H1 (cell line): ENCODE measurements around the gene SSNA1. TPM values are rescaled to one million over a fixed set of nuclear protein-coding genes. Genes with fewer than 3 reads are reported as not detected.

Experiments used
- CBX8 ChIP-seq: fragments of 300-800, 300-1000 bp; sonication (generic); IDR thresholded peaks from 2 replicates; pipeline ENCODE4 v1.7.1; 2016; ENCODE audit warnings: low read depth, low read length, borderline replicate concordance
- GTF2F1 ChIP-seq: IDR thresholded peaks from 2 replicates; pipeline ENCODE4 v1.6.1; 2012; ENCODE audit warnings: low read depth, low read length, improper control_type of control experiment, borderline replicate concordance
- HDAC6 ChIP-seq: IDR thresholded peaks from one replicate; pipeline ENCODE4 v1.7.1; 2012; ENCODE audit warnings: low read depth, mild to moderate bottlenecking, inconsistent platforms, low read length, moderate library complexity
- MAFK ChIP-seq: IDR thresholded peaks from 2 replicates; pipeline ENCODE4 v1.6.1; 2012; ENCODE audit warnings: low read depth, mild to moderate bottlenecking, improper control_type of control experiment, low read length
- NANOG ChIP-seq: IDR thresholded peaks from 2 replicates; pipeline ENCODE4 v1.6.1; 2011; ENCODE audit warnings: low read length, low read depth, mild to moderate bottlenecking, inconsistent platforms; ENCODE audit not compliant: insufficient read depth, poor library complexity, severe bottlenecking
- NRF1 ChIP-seq: IDR thresholded peaks from 2 replicates; pipeline ENCODE4 v1.6.1; 2011; ENCODE audit warnings: mild to moderate bottlenecking, low read depth, low read length, improper control_type of control experiment
- PHF8 ChIP-seq: fragments of 200-600 bp; sonication (generic); conservative IDR thresholded peaks from 2 replicates; pipeline ENCODE4 v1.7.1; 2012; ENCODE audit warnings: low read depth, mild to moderate bottlenecking, inconsistent platforms, low read length, moderate library complexity
- POLR2AphosphoS5 ChIP-seq: IDR thresholded peaks from 2 replicates; pipeline ENCODE4 v1.6.1; 2011; ENCODE audit warnings: low read depth, low read length
- RAD21 ChIP-seq, 2 experiments: IDR thresholded peaks in 1 of 2; conservative IDR thresholded peaks in 1 of 2; 2 replicates each; pipeline ENCODE4 v1.6.1; 2011; ENCODE audit warnings: low read depth in 2 of 2, low read length in 2 of 2, improper control_type of control experiment in 1 of 2, inconsistent platforms in 1 of 2, mild to moderate bottlenecking in 1 of 2, moderate library complexity in 1 of 2
- RFX5 ChIP-seq: IDR thresholded peaks from 2 replicates; pipeline ENCODE4 v1.6.1; 2011; ENCODE audit warnings: low read depth, low read length, improper control_type of control experiment, borderline replicate concordance
- RNF2 ChIP-seq: fragments of 200-900, 300-1000 bp; sonication (generic); IDR thresholded peaks from 2 replicates; pipeline ENCODE4 v1.7.1; 2016; ENCODE audit warnings: borderline replicate concordance, low read depth, mild to moderate bottlenecking, antibody characterized with exemption, low read length; ENCODE audit not compliant: poor library complexity, severe bottlenecking; ENCODE audit errors: missing control alignments
- SIX5 ChIP-seq: IDR thresholded peaks from 2 replicates; pipeline ENCODE4 v1.6.1; 2011; ENCODE audit warnings: mild to moderate bottlenecking, low read depth, low read length
- SP4 ChIP-seq: IDR thresholded peaks from 2 replicates; pipeline ENCODE4 v1.6.1; 2012; ENCODE audit warnings: low read length, inconsistent platforms
- SRF ChIP-seq: IDR thresholded peaks from 2 replicates; pipeline ENCODE4 v1.6.1; 2011; ENCODE audit warnings: mild to moderate bottlenecking, low read depth, low read length, moderate library complexity
- SUZ12 ChIP-seq: fragments of 200-600 bp; sonication (generic); IDR thresholded peaks from 2 replicates; pipeline ENCODE4 v1.6.1; 2012; ENCODE audit warnings: mild to moderate bottlenecking, inconsistent platforms, low read length, moderate library complexity, mixed read lengths
- TAF7 ChIP-seq: optimal IDR thresholded peaks from 2 replicates; pipeline ENCODE3; 2011; ENCODE audit warnings: low read depth, mild to moderate bottlenecking, inconsistent platforms, low read length, moderate library complexity, borderline replicate concordance
- polyA plus RNA-seq, 7 experiments: library from polyadenylated mRNA; depleted of rRNA in 3 of 7; stranded (reverse) in 5 of 7; unstranded in 2 of 7; fragments of >200 nt in 5 of 7; fragments of 200-250 nt in 2 of 7; gene quantifications; 1 replicate in 5 of 7; 2 replicates in 1 of 7; 4 replicates in 1 of 7; pipeline versions ENCODE4 v1.2.1 to v1.2.3, GENCODE V29; 2011 to 2013; ENCODE audit warnings: missing spikeins in 2 of 7, mixed read lengths in 2 of 7
- total RNA-seq: library from RNA; stranded (reverse); fragmentation: NEBNext Ultra II Directional; extraction: Animal tissue kit (Norgen Biotek cat#: 25700); gene quantifications from 2 replicates; pipeline ENCODE4 v1.2.1, GENCODE V29; 2021
- TF ChIP-seq, protein P1 (sequence below), 3 experiments: IDR thresholded peaks; 1 replicate in 2 of 3; 2 replicates in 1 of 3; pipeline versions ENCODE4 v1.5.1 to v1.6.1; 2011; ENCODE audit warnings: low read length in 3 of 3, mild to moderate bottlenecking in 3 of 3, inconsistent platforms in 2 of 3, low read depth in 1 of 3, moderate library complexity in 1 of 3; ENCODE audit not compliant: insufficient read depth in 1 of 3; ENCODE audit errors: control extremely low read depth in 1 of 3

SSNA1 gene
- total and polyA plus RNA-seq, 2 of the 8 experiments (the other 6 are each of a cell fraction or from before 2014, with no cell fraction given), result 87.3 to 157 TPM

DNA sequence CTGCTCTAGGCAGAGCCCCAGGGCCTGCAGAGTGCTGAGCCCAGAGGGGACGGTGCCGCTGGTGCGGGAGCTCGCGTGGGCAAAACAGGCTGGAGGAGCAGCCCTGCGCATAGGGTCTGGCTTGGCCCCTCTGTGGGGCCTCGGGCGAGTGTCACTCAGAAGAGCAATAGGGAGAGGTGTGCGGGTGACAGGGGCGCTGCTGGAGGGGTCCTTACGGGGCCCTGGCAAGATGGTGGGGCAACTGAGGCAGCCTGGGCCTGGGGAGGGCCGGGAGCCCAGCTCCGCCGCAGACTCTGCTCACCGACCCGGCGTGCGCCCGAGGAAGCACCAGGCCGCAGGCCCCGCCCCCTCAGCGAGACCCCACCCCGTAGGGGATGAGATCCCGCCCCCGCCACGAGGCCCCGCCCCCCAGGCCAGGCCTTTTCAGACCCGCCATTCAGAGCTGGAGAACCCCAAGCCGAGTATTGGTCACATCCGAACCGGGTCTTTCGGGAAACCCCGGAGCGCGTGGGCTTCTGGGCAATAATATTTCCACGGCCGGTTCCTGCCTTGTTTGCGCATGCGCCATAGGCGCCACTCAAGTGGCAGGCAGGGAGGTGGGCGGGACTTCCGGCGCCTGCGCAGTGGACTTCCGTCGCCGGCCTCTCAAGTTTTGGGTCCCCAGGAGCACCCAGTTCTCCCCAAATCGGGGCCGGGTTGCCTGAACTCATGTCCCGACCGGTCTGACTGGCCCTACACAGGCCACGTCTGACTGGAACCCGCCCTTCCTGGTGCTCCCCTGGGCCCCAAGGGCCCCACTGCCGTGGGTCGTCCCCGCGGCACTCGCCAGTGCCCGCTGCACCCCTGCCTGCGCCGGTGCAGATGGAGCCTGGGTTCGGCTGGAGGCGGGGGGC is 34.8 kb downstream of the SSNA1 start (continued):
- TF ChIP-seq TAF7, result peak; percentile 43
- TF ChIP-seq, protein P1, sequence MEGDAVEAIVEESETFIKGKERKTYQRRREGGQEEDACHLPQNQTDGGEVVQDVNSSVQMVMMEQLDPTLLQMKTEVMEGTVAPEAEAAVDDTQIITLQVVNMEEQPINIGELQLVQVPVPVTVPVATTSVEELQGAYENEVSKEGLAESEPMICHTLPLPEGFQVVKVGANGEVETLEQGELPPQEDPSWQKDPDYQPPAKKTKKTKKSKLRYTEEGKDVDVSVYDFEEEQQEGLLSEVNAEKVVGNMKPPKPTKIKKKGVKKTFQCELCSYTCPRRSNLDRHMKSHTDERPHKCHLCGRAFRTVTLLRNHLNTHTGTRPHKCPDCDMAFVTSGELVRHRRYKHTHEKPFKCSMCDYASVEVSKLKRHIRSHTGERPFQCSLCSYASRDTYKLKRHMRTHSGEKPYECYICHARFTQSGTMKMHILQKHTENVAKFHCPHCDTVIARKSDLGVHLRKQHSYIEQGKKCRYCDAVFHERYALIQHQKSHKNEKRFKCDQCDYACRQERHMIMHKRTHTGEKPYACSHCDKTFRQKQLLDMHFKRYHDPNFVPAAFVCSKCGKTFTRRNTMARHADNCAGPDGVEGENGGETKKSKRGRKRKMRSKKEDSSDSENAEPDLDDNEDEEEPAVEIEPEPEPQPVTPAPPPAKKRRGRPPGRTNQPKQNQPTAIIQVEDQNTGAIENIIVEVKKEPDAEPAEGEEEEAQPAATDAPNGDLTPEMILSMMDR (IDR thresholded peaks at IDR 0.05; ENCODE audit: control extremely low read depth in 1 of 3, insufficient read depth in 1 of 3, low read depth in 1 of 3, low read length in 3 of 3), result no peak
- no peak for TF ChIP-seq POLR2AphosphoS5
- TF ChIP-seq PHF8, result peak; percentile 44; the same call in 1 of the 2 replicates
- TF ChIP-seq NRF1, result peak; percentile 69
- TF ChIP-seq SP4, result peak; percentile 89
- TF ChIP-seq RAD21 (IDR thresholded peaks at IDR 0.05 in 1 of 2, conservative IDR thresholded peaks at IDR 0.05 in 1 of 2; ENCODE audit: low read depth in 2 of 2, low read length in 2 of 2), result no peak
- TF ChIP-seq RNF2, result no peak
- no peak for TF ChIP-seq SRF
- TF ChIP-seq SUZ12, result no peak
- no peak for TF ChIP-seq RFX5
- TF ChIP-seq SIX5, result no peak
- TF ChIP-seq NANOG, result no peak
- TF ChIP-seq GTF2F1, result no peak
- no peak for TF ChIP-seq CBX8
- TF ChIP-seq MAFK, result no peak
- TF ChIP-seq HDAC6, result no peak
